GM19328 (cell line): ENCODE data around the gene LSM14A.
"Not testable (repeated sequence)": the region's sequence is repeated elsewhere in the genome, so short reads cannot be mapped to it uniquely, and the experiment has no call there.

Source experiments
- ATAC-seq: cut with Tn5 transposase; IDR thresholded peaks from one replicate; pipeline ENCODE4 v1.9.1; 2021; ENCODE audit warnings: mild to moderate bottlenecking, moderate library complexity; ENCODE audit not compliant: unreplicated experiment

The LSM14A gene

DNA sequence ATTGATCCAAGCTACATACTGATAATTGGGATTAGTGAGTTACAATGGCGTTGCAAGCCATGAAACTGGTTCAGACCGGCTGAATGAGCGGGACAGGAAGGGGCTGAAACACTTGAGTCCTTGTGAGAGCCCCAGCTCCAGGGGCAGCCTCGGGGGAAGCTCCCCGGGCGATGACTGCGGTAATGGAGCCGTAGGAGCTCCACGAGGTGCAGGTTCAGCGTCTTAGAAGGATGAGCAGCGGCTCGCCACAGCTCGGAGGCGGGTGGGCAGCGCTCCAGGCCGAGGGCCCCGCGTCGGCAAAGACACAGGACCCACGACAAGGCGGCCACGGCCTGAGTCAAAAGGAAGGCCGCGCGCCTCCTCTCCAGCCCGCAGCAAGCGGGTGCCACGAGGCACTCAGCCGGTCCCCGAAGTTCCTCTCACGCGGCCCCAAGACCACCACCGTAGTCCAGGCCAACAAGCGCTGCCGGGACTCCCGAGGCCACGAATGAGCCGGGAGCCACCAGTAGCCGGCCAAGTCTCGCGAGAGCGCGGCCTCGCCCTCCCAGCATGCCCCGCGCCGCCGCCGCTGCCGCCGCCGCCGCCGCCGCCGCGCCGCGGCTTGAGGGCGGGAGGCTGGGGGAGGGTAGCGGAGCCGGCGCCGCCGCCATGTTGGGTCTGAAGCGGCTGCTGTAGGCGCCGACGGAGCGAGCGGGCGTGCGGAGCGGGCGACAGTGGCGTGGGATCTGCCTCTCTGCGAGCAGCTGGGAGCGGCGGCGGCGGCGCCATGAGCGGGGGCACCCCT, at the start of gene LSM14A:
LSM14A (plus strand) TSS at position 628 of the 784 bp plus-strand sequence; CDS start at position 767, 139 bp downstream.
- peak; percentile 62 for ATAC-seq

DNA sequence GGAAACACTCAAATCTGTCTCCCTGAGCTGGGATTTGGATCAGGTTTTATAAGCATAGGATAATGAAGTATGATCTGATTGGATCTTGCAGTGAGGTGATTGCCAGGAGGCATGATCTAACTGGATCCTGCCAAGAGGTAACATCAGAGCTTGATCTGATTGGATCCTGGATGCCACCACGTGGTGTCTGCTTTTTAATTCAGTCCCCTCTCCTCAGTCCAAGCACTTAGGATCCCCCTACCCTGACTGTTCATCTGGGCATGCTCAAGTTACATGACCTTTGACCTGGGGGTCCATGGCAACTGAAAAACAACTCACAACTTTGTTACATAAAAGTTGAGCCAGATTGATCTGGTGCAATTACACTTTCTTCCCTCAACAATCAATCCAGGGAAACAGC, 47.5 kb upstream of the LSM14A start:
- ATAC-seq = no peak

GRCh38 chr19:34126966-34127365, 45.3 kb upstream of the LSM14A start:
- ATAC-seq = no peak

GRCh38 chr19:34127684-34128189, 44.6 kb upstream of the LSM14A start:
- ATAC-seq = no peak

DNA sequence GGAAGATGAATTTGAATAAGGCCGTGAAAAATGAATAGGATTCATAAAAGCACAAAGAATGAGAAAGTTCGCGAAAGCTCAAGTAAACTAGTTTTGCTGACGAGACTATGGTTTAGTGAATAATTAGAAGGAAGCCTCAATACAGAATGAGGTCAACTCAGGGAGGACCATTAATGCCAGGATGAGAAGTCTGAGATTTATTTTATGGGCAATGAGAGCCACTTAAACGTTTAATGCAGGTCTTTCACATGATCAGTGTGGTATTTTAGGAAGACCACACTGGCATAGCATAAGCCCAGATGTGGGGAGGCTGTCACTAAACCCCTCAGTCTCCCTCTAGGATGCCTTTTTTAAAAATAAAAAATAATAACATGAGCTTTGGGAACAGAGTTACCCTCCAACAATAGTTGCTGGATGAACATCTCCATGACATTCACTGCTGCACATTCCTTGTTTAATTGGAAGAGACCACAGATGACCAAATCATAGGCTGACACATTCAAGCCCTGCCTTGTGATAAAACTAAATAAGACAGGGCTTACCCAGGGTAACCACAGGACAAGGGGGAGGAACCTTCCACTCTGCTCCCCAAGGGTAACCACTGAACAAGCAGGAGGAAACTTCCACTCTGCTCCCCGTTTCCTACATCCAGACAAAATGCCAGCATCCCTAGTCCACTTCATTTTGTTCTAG, 43.6 kb upstream of the LSM14A start:
- no peak for ATAC-seq

DNA sequence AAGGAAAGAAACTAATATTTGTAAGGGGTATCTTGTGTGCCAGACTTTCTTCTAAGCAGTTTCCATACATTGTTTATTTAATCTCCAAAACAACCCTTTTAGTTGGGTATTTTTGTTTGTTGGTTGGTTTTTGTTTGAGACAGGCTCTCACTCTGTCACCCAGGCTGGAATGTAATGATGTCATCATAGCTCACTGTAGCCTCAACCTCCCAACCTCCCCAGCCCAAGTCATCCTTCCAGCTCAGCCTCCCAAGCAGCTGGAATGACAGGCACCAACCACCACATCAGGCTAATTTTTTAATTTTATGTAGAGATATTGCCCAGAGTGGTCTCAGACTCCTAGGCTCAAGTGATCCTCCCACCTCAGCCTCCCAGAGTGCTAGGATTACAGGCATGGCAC, 41.2 kb upstream of the LSM14A start:
- ATAC-seq = no peak

- ATAC-seq = not testable (repeated sequence)
Observed at GRCh38 chr19:34132145-34132544, 40.2 kb upstream of the LSM14A start.

DNA sequence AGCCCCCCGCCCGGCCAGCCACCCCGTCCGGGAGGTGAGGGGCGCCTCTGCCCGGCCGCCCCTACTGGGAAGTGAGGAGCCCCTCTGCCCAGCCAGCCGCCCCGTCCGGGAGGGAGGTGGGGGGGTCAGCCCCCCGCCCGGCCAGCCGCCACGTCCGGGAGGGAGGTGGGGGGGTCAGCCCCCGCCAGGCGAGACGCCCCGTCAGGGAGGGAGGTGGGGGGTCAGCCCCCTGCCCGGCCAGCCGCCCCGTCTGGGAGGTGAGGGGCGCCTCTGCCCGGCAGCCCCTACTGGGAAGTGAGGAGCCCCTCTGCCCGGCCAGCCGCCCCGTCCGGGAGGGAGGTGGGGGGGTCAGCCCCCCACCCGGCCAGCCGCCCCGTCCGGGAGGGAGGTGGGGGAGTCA, 39.6 kb upstream of the LSM14A start:
- not testable (repeated sequence) for ATAC-seq

DNA sequence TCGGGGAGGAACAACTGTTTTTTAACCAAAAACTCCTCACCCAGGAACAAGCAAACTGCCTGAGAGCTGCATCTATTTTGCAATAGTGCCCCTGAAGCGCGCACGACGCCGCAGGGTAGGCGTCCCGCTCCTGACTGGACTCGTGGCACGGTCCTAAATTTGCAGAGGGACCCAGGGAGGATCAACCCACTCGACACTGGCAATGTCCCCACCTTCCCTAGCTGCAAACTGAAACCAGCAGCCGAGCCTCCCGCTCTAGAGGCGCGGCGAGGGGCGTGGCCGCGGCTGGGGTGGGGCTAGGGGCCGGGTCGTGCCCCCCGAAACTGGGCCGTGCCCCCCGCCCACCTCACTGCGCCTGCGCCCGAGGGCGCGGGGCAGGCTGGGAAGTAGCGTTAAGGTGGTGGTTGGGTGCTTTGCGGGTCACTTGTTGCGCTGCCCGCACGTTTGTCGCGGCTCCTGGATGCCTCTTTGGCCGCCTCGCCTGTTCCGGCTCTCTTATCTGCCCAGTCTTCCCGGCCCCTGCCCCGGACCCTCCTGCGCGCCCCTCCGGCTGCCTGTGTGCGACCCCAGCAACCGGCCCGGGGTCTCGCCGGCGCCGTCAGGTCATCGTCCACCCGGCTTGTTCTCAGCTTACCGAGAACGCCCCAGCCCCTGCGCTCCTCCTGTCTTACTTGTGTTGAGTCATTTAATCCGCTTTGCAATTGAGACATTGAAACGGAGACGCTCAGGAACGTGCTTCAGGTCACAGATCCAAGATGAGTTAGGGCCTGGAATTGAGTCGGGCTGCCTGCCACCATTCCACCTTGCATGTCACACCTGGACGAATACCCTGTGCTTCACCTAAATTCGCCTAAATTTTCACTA, 37.9 kb upstream of the LSM14A start:
- peak; percentile 98 for ATAC-seq

DNA sequence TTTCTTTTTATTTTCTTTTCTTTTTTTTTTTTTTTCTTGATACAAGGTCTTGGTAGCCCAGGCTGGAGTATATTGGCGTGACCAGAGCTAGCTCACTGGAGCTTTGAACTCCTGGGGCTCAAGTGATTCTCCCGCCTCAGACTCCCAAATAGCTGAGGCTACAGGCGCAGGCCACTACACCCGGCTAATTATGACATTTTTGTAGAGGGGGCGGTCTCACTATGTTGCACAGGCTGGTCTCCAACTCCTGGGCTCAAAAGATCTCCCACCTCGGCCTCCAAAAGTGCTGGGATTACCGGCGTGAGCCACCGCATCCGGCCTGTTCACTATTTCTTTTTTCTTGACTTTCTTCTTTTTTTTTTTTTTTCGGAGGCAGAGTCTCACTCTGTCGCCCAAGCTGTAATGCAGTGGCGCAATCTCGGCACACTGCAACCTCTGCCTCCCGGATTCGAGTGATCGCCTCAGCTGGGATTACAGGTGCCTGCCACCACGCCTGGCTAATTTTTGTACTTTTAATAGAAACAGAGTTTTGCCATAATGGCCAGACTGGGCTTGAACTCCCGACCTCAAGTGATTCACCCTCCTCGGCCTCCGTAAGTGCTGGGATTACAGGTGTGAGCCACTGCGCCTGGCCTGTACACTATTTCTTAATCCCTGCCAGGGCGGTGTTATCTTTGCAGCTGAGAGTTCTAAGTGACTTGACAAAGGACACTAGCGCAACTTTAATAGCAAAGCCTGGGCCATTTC, 37.1 kb upstream of the LSM14A start:
- ATAC-seq = no peak

GRCh38 chr19:34135821-34136611, 36.3 kb upstream of the LSM14A start:
- ATAC-seq = no peak

DNA sequence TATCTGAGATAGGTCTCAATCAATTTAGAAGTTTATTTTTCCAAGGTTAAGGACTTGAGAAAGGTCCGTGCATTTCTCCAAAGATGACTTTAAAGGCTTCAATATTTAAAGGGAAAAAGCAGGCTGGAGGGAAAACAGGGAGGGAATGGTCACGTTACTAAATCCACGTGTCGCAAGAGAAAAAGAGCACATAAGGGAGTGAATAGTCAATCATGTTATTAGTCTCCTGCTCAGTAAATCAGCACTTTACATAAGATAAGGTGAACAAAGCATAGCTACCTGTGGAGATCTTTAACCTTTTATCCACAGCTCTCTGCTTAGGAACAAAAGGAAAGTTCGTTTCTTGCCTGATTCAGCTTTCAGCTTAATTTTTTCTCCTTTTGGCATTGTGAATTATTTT, 31.3 kb upstream of the LSM14A start:
- ATAC-seq = no peak

DNA sequence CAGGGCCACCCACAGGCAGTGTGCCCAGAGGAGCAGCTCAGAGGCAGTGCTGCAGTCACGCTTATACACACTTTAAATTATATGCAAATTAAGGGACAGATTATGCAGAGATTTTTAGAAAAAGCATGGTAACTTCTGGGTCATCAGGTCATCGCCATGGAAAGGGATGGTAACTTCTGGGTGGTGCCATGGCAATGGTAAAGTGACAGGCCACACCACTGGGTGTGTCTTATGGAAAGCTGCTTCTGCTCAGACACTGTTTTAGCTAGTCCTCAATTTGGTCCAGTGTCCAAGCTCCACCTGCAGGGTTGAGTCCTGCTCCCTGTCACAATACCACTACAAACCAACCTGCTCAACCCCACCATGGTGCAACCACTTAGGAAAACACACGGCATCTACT, 29.9 kb upstream of the LSM14A start:
- ATAC-seq = no peak

GRCh38 chr19:34145741-34146202, 26.5 kb upstream of the LSM14A start:
- ATAC-seq = no peak

GRCh38 chr19:34148658-34149185, 23.6 kb upstream of the LSM14A start:
- no peak for ATAC-seq

- ATAC-seq = no peak
Observed at GRCh38 chr19:34149873-34150272, 22.4 kb upstream of the LSM14A start.

- ATAC-seq = no peak
Observed at GRCh38 chr19:34150558-34150957, 21.7 kb upstream of the LSM14A start.

DNA sequence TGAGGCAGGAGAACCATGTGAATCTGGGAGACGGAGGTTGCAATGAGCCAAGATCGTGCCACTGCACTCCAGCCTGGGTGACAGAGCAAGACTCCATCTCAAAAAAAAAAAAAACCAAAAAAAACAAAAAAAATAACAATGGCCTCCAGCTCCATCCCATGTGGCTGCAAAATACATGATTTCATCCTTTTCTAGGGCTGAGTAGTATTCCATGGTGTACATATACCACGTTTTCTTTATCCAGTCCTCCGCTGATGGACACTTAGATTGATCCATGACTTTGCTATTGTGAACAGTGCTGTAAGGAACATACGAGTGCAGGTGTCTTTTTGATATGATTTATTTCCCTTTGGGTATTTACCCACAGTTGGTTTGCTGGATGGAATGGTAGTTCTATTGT, 20.9 kb upstream of the LSM14A start:
- ATAC-seq = no peak

DNA sequence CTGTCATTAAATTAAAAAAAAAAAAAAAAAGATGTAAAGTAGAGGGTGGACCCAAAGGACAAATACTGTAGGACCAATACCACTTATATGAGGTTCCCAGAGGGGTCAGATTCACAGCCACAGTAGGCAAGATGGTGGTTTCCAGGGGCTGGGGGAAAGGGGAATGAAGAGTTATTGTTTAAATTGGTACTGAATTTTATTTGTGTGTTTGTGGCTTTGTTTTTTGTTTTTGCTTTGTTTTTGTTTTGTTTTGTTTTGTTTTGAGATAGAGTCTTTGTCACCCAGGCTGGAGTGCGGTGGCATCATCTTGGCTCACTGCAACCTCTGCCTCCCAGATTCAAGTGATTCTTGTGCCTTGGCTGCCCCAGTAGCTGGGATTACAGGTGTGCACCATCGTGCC, 17.9 kb upstream of the LSM14A start:
- no peak for ATAC-seq
